ENCODE results near the gene FABP7. TPM values are rescaled to one million over a fixed set of nuclear protein-coding genes. Genes with fewer than 3 reads are reported as not detected.

FABP7 gene
- total RNA-seq, 1 experiment from 2014 or later = not detected

GRCh38 chr6:122778985-122779661 lies 393 bp upstream of the FABP7 start:
- no TSS peak for BruUV-seq (replicated peaks)
- DNase-seq (no peak), ATAC-seq (no peak)
- ChIA-PET POLR2A (ENCODE audit: unreplicated experiment) (no interaction called here), CTCF (no interaction called here)
- intact Hi-C loops (cut with micrococcal nuclease) = no loop called here
- Histone ChIP-seq H3K79me2 (ENCODE audit: low read length) (no peaks in the 10 kb centered on the region), H3K4me3 (ENCODE audit: low read length) (no peak overlapping the region), H2AFZ (ENCODE audit: low read length) (no peak overlapping the region), H3F3A (ENCODE audit: low read length, unreplicated experiment) (no peaks in the 10 kb centered on the region), H3K4me2 (ENCODE audit: low read length) (no peak overlapping the region), H3K9ac (ENCODE audit: low read length) (no peak overlapping the region), H3K4me1 (ENCODE audit: insufficient read depth, low read length) (no peaks in the 10 kb centered on the region), H4K20me1 (ENCODE audit: low read length) (no peaks in the 10 kb centered on the region), H3K9me2 (replicated peaks; ENCODE audit: low read length) (no peaks in the 10 kb centered on the region), H3K27ac (ENCODE audit: low read length) (no peak overlapping the region), H3K9me3 (ENCODE audit: low read length) (no peaks in the 10 kb centered on the region), H3K27me3 (ENCODE audit: low read length) (peaks cover 10% of the 10 kb centered on the region), H3K36me3 (ENCODE audit: low read depth, low read length) (no peaks in the 10 kb centered on the region)
- TF ChIP-seq EZH2phosphoT487 (IDR thresholded peaks at IDR 0.05; ENCODE audit: borderline replicate concordance, low read length) = no peak
- no peak for TF ChIP-seq EZH2 (IDR thresholded peaks at IDR 0.05; ENCODE audit: low read length, unreplicated experiment)

DNA sequence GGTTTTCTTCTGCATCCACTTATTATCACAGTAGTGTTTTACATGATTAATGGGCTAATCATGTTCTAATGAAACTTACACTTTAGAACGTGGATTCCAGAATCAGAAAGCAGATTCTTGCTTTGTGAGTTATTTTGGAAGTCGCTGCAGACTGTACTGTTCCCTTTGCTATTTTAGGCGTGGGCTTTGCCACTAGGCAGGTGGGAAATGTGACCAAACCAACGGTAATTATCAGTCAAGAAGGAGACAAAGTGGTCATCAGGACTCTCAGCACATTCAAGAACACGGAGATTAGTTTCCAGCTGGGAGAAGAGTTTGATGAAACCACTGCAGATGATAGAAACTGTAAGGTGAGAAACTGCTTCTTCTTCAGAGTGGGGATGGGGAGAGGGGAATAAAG lies 598 bp downstream of the FABP7 start:
- TF ChIP-seq EZH2phosphoT487 (IDR thresholded peaks at IDR 0.05; ENCODE audit: borderline replicate concordance, low read length) (no peak), EZH2 (IDR thresholded peaks at IDR 0.05; ENCODE audit: low read length, unreplicated experiment) (no peak), CTCF (conservative IDR thresholded peaks at IDR 0.05; ENCODE audit: low read depth, low read length) (no peak)
- Histone ChIP-seq H3F3A (ENCODE audit: low read length, unreplicated experiment) (no peaks in the 10 kb centered on the region), H3K9me2 (replicated peaks; ENCODE audit: low read length) (no peaks in the 10 kb centered on the region), H3K79me2 (ENCODE audit: low read length) (no peaks in the 10 kb centered on the region), H3K27me3 (ENCODE audit: low read length) (peaks cover 10% of the 10 kb centered on the region), H3K4me3 (ENCODE audit: low read length) (no peak overlapping the region), H4K20me1 (ENCODE audit: low read length) (no peaks in the 10 kb centered on the region), H3K9ac (ENCODE audit: low read length) (no peak overlapping the region), H3K4me1 (ENCODE audit: insufficient read depth, low read length) (no peaks in the 10 kb centered on the region), H3K4me2 (ENCODE audit: low read length) (no peak overlapping the region), H2AFZ (ENCODE audit: low read length) (no peak overlapping the region), H3K36me3 (ENCODE audit: low read depth, low read length) (no peaks in the 10 kb centered on the region), H3K9me3 (ENCODE audit: low read length) (no peaks in the 10 kb centered on the region), H3K27ac (ENCODE audit: low read length) (no peak overlapping the region)
- ChIA-PET CTCF (no interaction called here), POLR2A (ENCODE audit: unreplicated experiment) (no interaction called here)
- no TSS peak for BruUV-seq (replicated peaks)
- intact Hi-C loops (cut with micrococcal nuclease) = no loop called here
- DNase-seq (no peak), ATAC-seq (no peak)

DNA sequence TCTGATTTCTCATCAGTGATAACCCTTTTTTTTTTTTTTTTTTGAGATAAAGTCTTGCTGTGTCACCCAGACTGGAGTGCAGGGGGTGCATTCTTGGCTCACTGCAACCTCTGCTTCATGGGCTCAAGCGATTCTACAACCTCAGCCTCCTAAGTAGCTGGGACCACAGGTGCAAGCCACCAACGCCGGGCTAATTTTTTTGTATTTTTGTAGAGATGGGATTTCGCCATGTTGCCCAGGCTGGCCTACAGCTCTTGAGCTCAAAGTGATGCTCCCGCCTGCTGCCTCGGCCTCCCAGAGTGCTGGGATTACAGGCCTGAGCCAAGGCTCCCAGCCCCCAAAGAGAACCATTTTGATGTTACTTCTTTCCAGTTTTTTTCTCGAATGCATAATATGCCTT lies 2.2 kb downstream of the FABP7 start:
- intact Hi-C loops (cut with micrococcal nuclease) = no loop called here
- CTCF ChIA-PET = no interaction called here

More for the DNA sequence above, 2.2 kb downstream of the FABP7 start:
- ATAC-seq (no peak), DNase-seq (no peak)
- Histone ChIP-seq H3K4me1 (ENCODE audit: insufficient read depth, low read length) (no peaks in the 10 kb centered on the region), H3K4me3 (ENCODE audit: low read length) (no peak overlapping the region), H3K9ac (ENCODE audit: low read length) (no peak overlapping the region), H3K9me2 (replicated peaks; ENCODE audit: low read length) (no peaks in the 10 kb centered on the region), H3K36me3 (ENCODE audit: low read depth, low read length) (no peaks in the 10 kb centered on the region), H4K20me1 (ENCODE audit: low read length) (no peaks in the 10 kb centered on the region), H3K27me3 (ENCODE audit: low read length) (peaks cover 10% of the 10 kb centered on the region), H2AFZ (ENCODE audit: low read length) (no peak overlapping the region), H3K4me2 (ENCODE audit: low read length) (no peak overlapping the region), H3K79me2 (ENCODE audit: low read length) (no peaks in the 10 kb centered on the region), H3K9me3 (ENCODE audit: low read length) (no peaks in the 10 kb centered on the region), H3K27ac (ENCODE audit: low read length) (no peak overlapping the region), H3F3A (ENCODE audit: low read length, unreplicated experiment) (no peaks in the 10 kb centered on the region)
- POLR2A ChIA-PET (ENCODE audit: unreplicated experiment) = no interaction called here
- TF ChIP-seq EZH2 (IDR thresholded peaks at IDR 0.05; ENCODE audit: low read length, unreplicated experiment) = no peak
- TF ChIP-seq EZH2phosphoT487 (IDR thresholded peaks at IDR 0.05; ENCODE audit: borderline replicate concordance, low read length) = no peak
- TF ChIP-seq CTCF (conservative IDR thresholded peaks at IDR 0.05; ENCODE audit: low read depth, low read length) = no peak
- BruUV-seq (replicated peaks) = no TSS peak
